Stomach (tissue), 4 donors: Measurements from ENCODE around the gene CELF2.

Experiments
- CTCF ChIP-seq, 7 experiments: fragments of 450-650 bp in 4 of 7; fragments of 200-600 bp in 3 of 7; sonication (generic) in 3 of 7; IDR thresholded peaks; one replicate each; pipeline ENCODE4 v1.5.1; 2016 to 2019; ENCODE audit warnings: antibody characterized with exemption in 7 of 7, control low read depth in 2 of 7, mild to moderate bottlenecking in 1 of 7
- POLR2A ChIP-seq, 4 donors: fragments of 450-650 bp; IDR thresholded peaks; one replicate each; pipeline ENCODE4 v1.6.1; 2016; ENCODE audit warnings: antibody characterized with exemption in 4 of 4, control low read depth in 2 of 4, mild to moderate bottlenecking in 1 of 4, moderate library complexity in 1 of 4

- TF ChIP-seq CTCF (IDR thresholded peaks at IDR 0.05) (no peak), POLR2A (IDR thresholded peaks at IDR 0.05) (no peak)
Measured at GRCh38 chr10:11381511-11381910, 363.8 kb downstream of the CELF2 start.
